ENCODE measurements around the gene PARD6B.

Gene PARD6B

DNA sequence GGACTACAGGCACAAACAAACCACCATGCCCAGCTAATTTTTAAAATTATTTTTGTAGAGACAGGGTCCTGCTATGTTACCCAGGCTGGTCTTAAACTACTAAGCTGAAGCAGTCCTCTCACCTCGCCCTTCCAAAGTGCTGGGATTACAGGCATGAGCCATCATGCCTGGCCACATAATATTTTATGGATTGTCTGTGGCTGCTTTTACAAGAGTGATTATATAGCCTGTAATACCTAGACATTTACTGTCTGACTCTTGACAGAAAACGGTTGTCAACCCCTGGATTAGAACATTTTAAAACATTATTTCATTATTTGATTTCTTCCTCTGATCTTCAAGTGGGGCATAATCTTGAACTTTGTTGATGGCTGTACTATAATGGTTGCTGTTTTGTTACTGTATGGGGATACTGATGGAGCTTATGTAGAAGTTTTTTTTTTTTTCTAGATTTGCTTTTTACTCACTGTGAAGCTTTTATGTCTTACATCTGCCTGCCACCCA is 14.3 kb downstream of the PARD6B start:
- Histone ChIP-seq H3K36me3 (ENCODE audit: control insufficient read depth in 5 of 5, insufficient read depth in 5 of 5, low read length in 5 of 5) (no peaks in the 10 kb centered on the region), H3K4me1 (ENCODE audit: control insufficient read depth in 5 of 5, insufficient read depth in 5 of 5, low read length in 5 of 5) (peaks cover 0 to 19% (median 9%) of the 10 kb centered on the region in 5 donors), H3K4me3 (ENCODE audit: low read depth in 1 of 5, low read length in 5 of 5) (no peak overlapping the region), H3K9ac (ENCODE audit: low read length in 5 of 5) (no peak overlapping the region), H3K9me3 (ENCODE audit: control insufficient read depth in 5 of 5, low read length in 5 of 5) (no peaks in the 10 kb centered on the region), H3K27me3 (ENCODE audit: control insufficient read depth in 5 of 5, insufficient read depth in 4 of 5, low read length in 5 of 5) (no peaks in the 10 kb centered on the region), H3K27ac (ENCODE audit: low read depth, low read length) (peak overlapping the region; percentile 2)

DNA sequence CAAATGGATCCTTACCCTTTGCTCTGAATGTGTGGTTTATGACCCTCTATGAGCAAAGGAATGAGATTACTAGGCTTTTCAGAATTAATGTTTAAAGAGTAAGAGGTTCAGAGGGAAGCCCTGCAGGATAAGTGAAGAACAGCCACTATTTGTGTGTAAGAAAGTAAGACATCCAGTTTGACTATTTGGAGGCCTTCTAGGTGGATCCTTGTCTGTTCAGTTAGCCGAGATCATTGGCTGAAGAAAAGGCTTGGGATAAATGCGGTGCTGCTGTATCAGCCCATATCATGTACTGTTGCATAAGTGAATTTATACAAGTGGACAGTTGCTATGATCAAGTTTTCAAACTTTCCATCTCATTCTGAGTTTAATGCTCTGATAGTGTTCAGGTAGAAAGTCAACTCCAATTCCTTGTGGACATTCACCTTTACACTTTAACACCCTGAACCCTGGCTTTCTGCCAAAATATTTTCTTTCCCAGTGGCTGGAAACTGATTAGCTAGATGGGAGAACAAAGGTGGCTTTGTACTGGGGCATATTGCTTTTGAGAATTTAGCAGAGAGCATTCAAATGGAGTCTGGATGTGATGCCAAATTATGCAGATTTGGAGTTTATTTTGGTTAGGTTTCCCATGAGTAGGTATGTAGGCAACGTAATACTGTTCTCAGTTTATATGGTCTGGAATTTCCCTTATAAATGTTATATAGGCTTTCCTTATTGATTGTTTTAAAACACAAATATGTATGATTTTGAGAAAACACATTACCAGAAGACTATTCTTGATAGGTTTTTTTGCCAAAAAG is 15.0 kb downstream of the PARD6B start:
- Histone ChIP-seq H3K4me1 (ENCODE audit: control insufficient read depth in 5 of 5, insufficient read depth in 5 of 5, low read length in 5 of 5) (peaks cover 0 to 19% (median 9%) of the 10 kb centered on the region in 5 donors), H3K9me3 (ENCODE audit: control insufficient read depth in 5 of 5, low read length in 5 of 5) (no peaks in the 10 kb centered on the region), H3K27me3 (ENCODE audit: control insufficient read depth in 5 of 5, insufficient read depth in 4 of 5, low read length in 5 of 5) (no peaks in the 10 kb centered on the region), H3K4me3 (ENCODE audit: low read depth in 1 of 5, low read length in 5 of 5) (no peak overlapping the region), H3K36me3 (ENCODE audit: control insufficient read depth in 5 of 5, insufficient read depth in 5 of 5, low read length in 5 of 5) (no peaks in the 10 kb centered on the region), H3K9ac (ENCODE audit: low read length in 5 of 5) (no peak overlapping the region), H3K27ac (ENCODE audit: low read depth, low read length) (peak overlapping the region; percentile 2)

DNA sequence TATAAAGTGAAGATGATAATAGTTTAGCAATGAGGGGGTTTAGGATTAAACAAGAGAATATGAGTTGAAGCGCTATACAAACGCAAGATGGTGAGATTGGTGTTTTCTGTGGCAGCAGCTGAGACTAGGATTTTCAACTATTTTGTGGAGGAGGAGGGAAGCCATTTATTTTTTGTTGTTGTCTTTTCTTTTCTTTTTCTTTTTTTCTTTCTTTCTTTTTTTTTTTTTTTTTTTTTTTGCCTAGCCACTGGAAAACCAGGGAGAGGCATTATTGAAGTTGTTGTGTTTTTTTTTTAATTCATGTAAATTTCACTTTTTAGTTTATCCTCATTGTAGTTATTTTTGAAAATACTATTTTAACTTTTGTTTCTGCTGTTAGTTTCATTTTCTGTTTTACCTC is 15.9 kb downstream of the PARD6B start:
- Histone ChIP-seq H3K4me3 (ENCODE audit: low read depth in 1 of 5, low read length in 5 of 5) (no peak overlapping the region), H3K4me1 (ENCODE audit: control insufficient read depth in 5 of 5, insufficient read depth in 5 of 5, low read length in 5 of 5) (peaks cover 0 to 19% (median 9%) of the 10 kb centered on the region in 5 donors), H3K27me3 (ENCODE audit: control insufficient read depth in 5 of 5, insufficient read depth in 4 of 5, low read length in 5 of 5) (no peaks in the 10 kb centered on the region), H3K9ac (ENCODE audit: low read length in 5 of 5) (no peak overlapping the region), H3K9me3 (ENCODE audit: control insufficient read depth in 5 of 5, low read length in 5 of 5) (no peaks in the 10 kb centered on the region), H3K36me3 (ENCODE audit: control insufficient read depth in 5 of 5, insufficient read depth in 5 of 5, low read length in 5 of 5) (no peaks in the 10 kb centered on the region), H3K27ac (ENCODE audit: low read depth, low read length) (no peak overlapping the region)

DNA sequence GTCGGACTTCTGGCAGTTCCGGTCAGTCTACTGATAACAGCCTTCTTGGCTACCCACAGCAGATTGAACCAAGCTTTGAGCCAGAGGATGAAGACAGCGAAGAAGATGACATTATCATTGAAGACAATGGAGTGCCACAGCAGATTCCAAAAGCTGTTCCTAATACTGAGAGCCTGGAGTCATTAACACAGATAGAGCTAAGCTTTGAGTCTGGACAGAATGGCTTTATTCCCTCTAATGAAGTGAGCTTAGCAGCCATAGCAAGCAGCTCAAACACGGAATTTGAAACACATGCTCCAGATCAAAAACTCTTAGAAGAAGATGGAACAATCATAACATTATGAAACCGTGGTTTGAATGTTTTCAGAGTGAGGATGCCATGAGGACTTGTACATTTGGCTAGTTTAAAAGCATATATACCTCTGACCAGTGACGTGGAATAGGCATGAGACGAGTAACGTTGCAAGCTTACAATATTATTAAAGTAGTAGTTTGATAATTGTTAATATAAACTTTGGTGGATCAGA is 18.8 kb downstream of the PARD6B start:
- Histone ChIP-seq H3K4me1 (ENCODE audit: control insufficient read depth in 5 of 5, insufficient read depth in 5 of 5, low read length in 5 of 5) (peaks cover 0 to 6% (median 0%) of the 10 kb centered on the region in 5 donors), H3K4me3 (ENCODE audit: low read depth in 1 of 5, low read length in 5 of 5) (no peak overlapping the region), H3K9ac (ENCODE audit: low read length in 5 of 5) (no peak overlapping the region), H3K27me3 (ENCODE audit: control insufficient read depth in 5 of 5, insufficient read depth in 4 of 5, low read length in 5 of 5) (no peaks in the 10 kb centered on the region), H3K27ac (ENCODE audit: low read depth, low read length) (no peak overlapping the region), H3K9me3 (ENCODE audit: control insufficient read depth in 5 of 5, low read length in 5 of 5) (no peaks in the 10 kb centered on the region), H3K36me3 (ENCODE audit: control insufficient read depth in 5 of 5, insufficient read depth in 5 of 5, low read length in 5 of 5) (no peaks in the 10 kb centered on the region)

DNA sequence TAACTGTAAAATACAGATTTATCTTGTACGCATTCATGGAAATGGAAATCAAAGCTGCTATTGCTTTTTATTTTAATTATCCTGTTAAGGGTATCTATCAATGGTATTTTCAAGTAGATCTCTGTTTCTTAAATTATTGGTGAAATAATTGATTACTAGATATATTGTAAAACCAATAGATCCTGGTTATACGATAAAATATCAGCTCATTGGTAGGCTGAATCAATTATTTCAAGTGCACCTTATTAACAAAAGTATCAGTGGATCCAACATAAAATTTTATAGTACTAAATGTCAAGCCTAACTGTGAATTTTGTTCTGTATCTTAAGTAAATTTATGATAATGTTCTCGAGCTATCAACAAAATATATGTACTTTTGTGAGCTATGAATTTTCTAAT is 21.8 kb downstream of the PARD6B start:
- Histone ChIP-seq H3K27ac (ENCODE audit: low read depth, low read length) (no peak overlapping the region), H3K4me1 (ENCODE audit: control insufficient read depth in 5 of 5, insufficient read depth in 5 of 5, low read length in 5 of 5) (no peaks in the 10 kb centered on the region), H3K4me3 (ENCODE audit: low read depth in 1 of 5, low read length in 5 of 5) (no peak overlapping the region), H3K36me3 (ENCODE audit: control insufficient read depth in 5 of 5, insufficient read depth in 5 of 5, low read length in 5 of 5) (no peaks in the 10 kb centered on the region), H3K9me3 (ENCODE audit: control insufficient read depth in 5 of 5, low read length in 5 of 5) (no peaks in the 10 kb centered on the region), H3K9ac (ENCODE audit: low read length in 5 of 5) (no peak overlapping the region), H3K27me3 (ENCODE audit: control insufficient read depth in 5 of 5, insufficient read depth in 4 of 5, low read length in 5 of 5) (no peaks in the 10 kb centered on the region)

DNA sequence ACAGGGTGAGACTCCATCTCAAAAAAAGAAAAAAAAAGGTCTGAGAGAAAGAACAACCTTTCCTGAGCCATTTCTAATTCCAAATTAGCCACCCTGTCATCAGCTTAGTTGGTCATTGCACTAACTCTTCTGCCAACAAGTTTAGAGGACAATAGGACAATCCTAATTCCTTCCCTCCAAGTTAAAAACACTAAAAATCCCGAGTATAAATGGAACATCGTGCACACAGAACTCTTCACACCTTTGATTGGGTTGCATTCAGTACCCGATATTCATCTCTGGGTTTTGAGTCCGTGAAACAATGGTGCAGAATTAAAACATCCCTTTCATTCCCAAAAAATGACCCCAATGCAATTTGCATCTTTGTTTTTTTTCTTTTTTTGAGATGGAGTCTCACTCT is 23.0 kb downstream of the PARD6B start:
- Histone ChIP-seq H3K9me3 (ENCODE audit: control insufficient read depth in 5 of 5, low read length in 5 of 5) (no peaks in the 10 kb centered on the region), H3K4me3 (ENCODE audit: low read depth in 1 of 5, low read length in 5 of 5) (no peak overlapping the region), H3K9ac (ENCODE audit: low read length in 5 of 5) (no peak overlapping the region), H3K36me3 (ENCODE audit: control insufficient read depth in 5 of 5, insufficient read depth in 5 of 5, low read length in 5 of 5) (no peaks in the 10 kb centered on the region), H3K4me1 (ENCODE audit: control insufficient read depth in 5 of 5, insufficient read depth in 5 of 5, low read length in 5 of 5) (no peaks in the 10 kb centered on the region), H3K27me3 (ENCODE audit: control insufficient read depth in 5 of 5, insufficient read depth in 4 of 5, low read length in 5 of 5) (no peaks in the 10 kb centered on the region), H3K27ac (ENCODE audit: low read depth, low read length) (no peak overlapping the region)

DNA sequence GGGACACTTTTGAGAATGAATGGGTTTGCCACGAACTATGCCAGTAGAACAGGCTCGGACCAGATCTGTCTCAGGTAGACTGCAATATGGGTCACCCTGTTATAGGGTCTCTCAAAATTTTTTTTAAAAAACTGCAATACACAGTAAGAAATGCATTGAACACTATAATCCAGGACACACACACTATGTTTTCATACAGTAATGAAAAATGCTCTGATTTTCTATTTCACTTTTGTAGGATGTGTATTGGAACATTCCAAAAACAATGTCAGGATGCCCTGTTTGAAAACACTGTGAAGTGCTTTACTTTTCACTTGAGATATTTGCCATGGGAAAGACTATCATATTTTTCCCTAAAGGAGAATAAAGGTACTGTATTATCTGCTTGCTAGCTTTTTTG is 25.1 kb downstream of the PARD6B start:
- no peaks in the 10 kb centered on the region for H3K4me1 ChIP-seq (ENCODE audit: control insufficient read depth in 5 of 5, insufficient read depth in 5 of 5, low read length in 5 of 5)
- no peak overlapping the region for H3K9ac ChIP-seq (ENCODE audit: low read length in 5 of 5)
- H3K27me3 ChIP-seq (ENCODE audit: control insufficient read depth in 5 of 5, insufficient read depth in 4 of 5, low read length in 5 of 5), result no peaks in the 10 kb centered on the region
- H3K9me3 ChIP-seq (ENCODE audit: control insufficient read depth in 5 of 5, low read length in 5 of 5), result no peaks in the 10 kb centered on the region
- no peaks in the 10 kb centered on the region for H3K36me3 ChIP-seq (ENCODE audit: control insufficient read depth in 5 of 5, insufficient read depth in 5 of 5, low read length in 5 of 5)
- H3K4me3 ChIP-seq (ENCODE audit: low read depth in 1 of 5, low read length in 5 of 5), result no peak overlapping the region
- no peak overlapping the region for H3K27ac ChIP-seq (ENCODE audit: low read depth, low read length)

DNA sequence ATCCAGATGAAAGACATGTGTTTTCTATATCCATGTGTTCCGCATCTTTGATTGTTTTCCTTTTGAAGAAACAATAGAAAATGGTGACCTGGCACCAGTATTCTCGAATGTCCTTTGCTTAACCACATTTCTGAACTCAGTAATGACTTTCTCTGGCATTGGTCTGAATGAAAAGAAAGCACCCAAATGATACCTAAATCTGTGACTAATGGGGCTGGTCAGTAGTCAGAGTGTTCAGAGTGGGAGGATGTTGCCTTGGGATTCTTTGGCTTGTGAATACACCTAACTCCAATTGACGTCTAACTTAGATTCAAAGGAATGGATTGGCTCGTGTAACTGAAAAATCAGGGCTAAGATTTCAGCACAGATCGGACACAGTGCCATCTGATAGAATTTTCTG is 27.1 kb downstream of the PARD6B start:
- H3K9me3 ChIP-seq (ENCODE audit: control insufficient read depth in 5 of 5, low read length in 5 of 5), result no peaks in the 10 kb centered on the region
- no peaks in the 10 kb centered on the region for H3K27me3 ChIP-seq (ENCODE audit: control insufficient read depth in 5 of 5, insufficient read depth in 4 of 5, low read length in 5 of 5)
- no peak overlapping the region for H3K9ac ChIP-seq (ENCODE audit: low read length in 5 of 5)
- no peak overlapping the region for H3K27ac ChIP-seq (ENCODE audit: low read depth, low read length)
- H3K36me3 ChIP-seq (ENCODE audit: control insufficient read depth in 5 of 5, insufficient read depth in 5 of 5, low read length in 5 of 5), result no peaks in the 10 kb centered on the region
- no peak overlapping the region for H3K4me3 ChIP-seq (ENCODE audit: low read depth in 1 of 5, low read length in 5 of 5)
- H3K4me1 ChIP-seq (ENCODE audit: control insufficient read depth in 5 of 5, insufficient read depth in 5 of 5, low read length in 5 of 5), result peaks cover 2 to 14% (median 11%) of the 10 kb centered on the region in 5 donors

DNA sequence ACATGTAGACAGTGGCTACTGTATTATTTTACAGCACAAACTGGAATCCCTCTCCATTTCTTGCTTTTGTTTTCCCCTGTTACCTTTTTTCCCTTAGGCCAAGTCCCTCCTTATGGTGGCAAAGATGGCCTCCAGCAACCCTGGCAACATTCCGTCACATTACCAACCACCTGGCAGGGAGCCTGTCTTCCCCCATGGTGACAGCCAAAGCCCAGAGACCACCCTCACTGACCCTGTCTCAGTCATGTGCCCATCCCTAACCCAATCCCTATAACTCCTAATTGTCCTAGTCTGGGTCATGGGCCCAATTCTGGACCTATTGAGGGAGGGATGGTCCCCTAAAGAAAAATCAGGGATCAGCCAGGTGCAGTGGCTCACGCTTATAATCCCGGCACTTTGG is 27.6 kb downstream of the PARD6B start:
- Histone ChIP-seq H3K4me1 (ENCODE audit: control insufficient read depth in 5 of 5, insufficient read depth in 5 of 5, low read length in 5 of 5) (peaks cover 2 to 14% (median 11%) of the 10 kb centered on the region in 5 donors), H3K4me3 (ENCODE audit: low read depth in 1 of 5, low read length in 5 of 5) (no peak overlapping the region), H3K27ac (ENCODE audit: low read depth, low read length) (no peak overlapping the region), H3K36me3 (ENCODE audit: control insufficient read depth in 5 of 5, insufficient read depth in 5 of 5, low read length in 5 of 5) (no peaks in the 10 kb centered on the region), H3K9me3 (ENCODE audit: control insufficient read depth in 5 of 5, low read length in 5 of 5) (no peaks in the 10 kb centered on the region), H3K9ac (ENCODE audit: low read length in 5 of 5) (no peak overlapping the region), H3K27me3 (ENCODE audit: control insufficient read depth in 5 of 5, insufficient read depth in 4 of 5, low read length in 5 of 5) (no peaks in the 10 kb centered on the region)

DNA sequence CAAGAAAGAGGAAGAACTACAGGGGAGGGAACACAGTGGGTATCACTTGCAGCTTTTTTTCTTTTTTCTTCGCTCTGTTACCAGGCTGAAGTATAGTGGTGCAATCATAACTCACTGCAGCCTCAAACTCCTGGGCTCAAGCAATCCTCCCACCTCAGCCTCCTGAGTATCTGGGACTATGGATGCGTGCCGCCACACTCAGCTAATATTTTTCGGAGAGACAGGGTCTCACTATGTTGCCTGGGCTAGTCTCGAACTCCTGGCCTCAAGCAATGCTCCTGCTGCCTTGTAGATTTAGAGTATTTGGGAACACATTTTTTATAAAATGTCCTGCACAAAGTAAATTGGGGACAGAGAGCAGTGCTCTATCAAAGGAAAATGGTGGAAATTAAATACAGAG is 28.3 kb downstream of the PARD6B start:
- Histone ChIP-seq H3K9me3 (ENCODE audit: control insufficient read depth in 5 of 5, low read length in 5 of 5) (no peaks in the 10 kb centered on the region), H3K36me3 (ENCODE audit: control insufficient read depth in 5 of 5, insufficient read depth in 5 of 5, low read length in 5 of 5) (no peaks in the 10 kb centered on the region), H3K4me1 (ENCODE audit: control insufficient read depth in 5 of 5, insufficient read depth in 5 of 5, low read length in 5 of 5) (peaks cover 2 to 14% (median 11%) of the 10 kb centered on the region in 5 donors), H3K4me3 (ENCODE audit: low read depth in 1 of 5, low read length in 5 of 5) (no peak overlapping the region), H3K9ac (ENCODE audit: low read length in 5 of 5) (no peak overlapping the region), H3K27me3 (ENCODE audit: control insufficient read depth in 5 of 5, insufficient read depth in 4 of 5, low read length in 5 of 5) (no peaks in the 10 kb centered on the region), H3K27ac (ENCODE audit: low read depth, low read length) (no peak overlapping the region)

Data from subcutaneous abdominal adipose tissue (tissue), 5 donors.